OCI-LY7 (cell line): ENCODE measurements around the gene FAM171A1. TPM values are rescaled to one million over a fixed set of nuclear protein-coding genes. Genes with fewer than 3 reads are reported as not detected.

Experiments
- BruUV-seq: library from RNA; stranded (reverse); fragments of 400-500 nt; replicated peaks from 2 replicates; lab custom pipeline; 2021; lab: Mats Ljungman, UMichigan
- CTCF ChIA-PET: fragments of 300-600 bp; sonication (Branson Sonifier 250); formaldehyde crosslinking; loops from one replicate; lab custom pipeline; 2022; ENCODE audit warnings: antibody characterized with exemption; ENCODE audit not compliant: unreplicated experiment; lab: Charles Lee
- POLR2A ChIA-PET: fragments of 300-600 bp; sonication (Branson Sonifier 250); formaldehyde crosslinking; loops from one replicate; lab custom pipeline; 2022; ENCODE audit warnings: antibody characterized with exemption; lab: Charles Lee
- DNase-seq: peaks from one replicate; pipeline ENCODE4 v3.0.0-alpha.2; 2015; ENCODE audit warnings: low spot score
- H2AFZ ChIP-seq: fragments of 200-600 bp; sonication (generic), shearing (Covaris generic); 2 replicates; pipeline ENCODE4 v1.6.1; 2014; ENCODE audit warnings: mild to moderate bottlenecking, antibody characterized with exemption, low read length, moderate library complexity
- H3K27ac ChIP-seq: fragments of 200-600 bp; sonication (generic); 2 replicates; pipeline ENCODE4 v1.5.1; 2014; ENCODE audit warnings: mixed run types, low read depth, mild to moderate bottlenecking, moderate library complexity, low read length, inconsistent platforms; ENCODE audit not compliant: poor library complexity, severe bottlenecking
- H3K36me3 ChIP-seq: fragments of 200-600 bp; sonication (generic); 2 replicates; pipeline ENCODE4 v1.6.1; 2014; ENCODE audit warnings: mild to moderate bottlenecking, antibody characterized with exemption, low read length, moderate library complexity, mixed read lengths; ENCODE audit not compliant: insufficient read depth
- H3K4me1 ChIP-seq: fragments of 200-600 bp; sonication (generic); 2 replicates; pipeline ENCODE4 v1.5.1; 2014; ENCODE audit warnings: mild to moderate bottlenecking, low read length; ENCODE audit not compliant: insufficient read depth, poor library complexity, severe bottlenecking
- H3K4me2 ChIP-seq: fragments of 200-600 bp; sonication (generic); 2 replicates; pipeline ENCODE4 v1.6.1; 2014; ENCODE audit warnings: mild to moderate bottlenecking, low read length
- H3K4me3 ChIP-seq: fragments of 200-600 bp; sonication (generic); 2 replicates; pipeline ENCODE4 v1.5.1; 2014; ENCODE audit warnings: mild to moderate bottlenecking, low read depth, low read length; ENCODE audit not compliant: poor library complexity, severe bottlenecking
- H3K79me2 ChIP-seq: fragments of 200-600 bp; sonication (generic); 2 replicates; pipeline ENCODE4 v1.6.1; 2016; ENCODE audit warnings: low read depth, mild to moderate bottlenecking, low read length, moderate library complexity, mixed read lengths; ENCODE audit not compliant: insufficient read depth
- H3K9me2 ChIP-seq: fragments of 200-600 bp; sonication (generic); 2 replicates; pipeline ENCODE4 v1.6.1; 2016; ENCODE audit warnings: mild to moderate bottlenecking, low read length, mixed read lengths; ENCODE audit not compliant: insufficient read depth
- H3K9me3 ChIP-seq: fragments of 200-600 bp; sonication (generic); 2 replicates; pipeline ENCODE4 v1.6.1; 2014; ENCODE audit warnings: mild to moderate bottlenecking, mixed run types, low read length, mixed read lengths
- H4K20me1 ChIP-seq: fragments of 200-600 bp; sonication (generic); 2 replicates; pipeline ENCODE4 v1.6.1; 2014; ENCODE audit warnings: mild to moderate bottlenecking, antibody characterized with exemption, low read length, moderate library complexity, mixed read lengths; ENCODE audit not compliant: insufficient read depth
- EZH2phosphoT487 ChIP-seq: fragments of 200-600 bp; sonication (generic); IDR thresholded peaks from 2 replicates; pipeline ENCODE4 v1.6.1; 2018; ENCODE audit warnings: low read depth, borderline replicate concordance, mild to moderate bottlenecking, mixed run types, antibody characterized with exemption, low read length, moderate library complexity, mixed read lengths
- intact Hi-C: fragments of 100-400 bp; cut with micrococcal nuclease; formaldehyde crosslinking; loops from one replicate; pipeline ENCODE4 v1.10.0; 2022; ENCODE audit not compliant: unreplicated experiment
- total RNA-seq, 2 experiments: library from RNA; depleted of rRNA in 1 of 2; stranded (reverse); fragments of >200 nt in 1 of 2; shearing (Covaris generic) in 1 of 2; gene quantifications; 2 replicates each; pipeline ENCODE4 v1.2.3, GENCODE V29; 2014 to 2022
- TF ChIP-seq, protein P1 (sequence below): fragments of 200-600 bp; sonication (generic); conservative IDR thresholded peaks from 2 replicates; pipeline ENCODE4 v1.5.1; 2014; ENCODE audit warnings: mild to moderate bottlenecking, antibody characterized with exemption, low read length, moderate library complexity, mixed read lengths

Gene FAM171A1
- total RNA-seq, 2 experiments from 2014 or later, result not detected

DNA sequence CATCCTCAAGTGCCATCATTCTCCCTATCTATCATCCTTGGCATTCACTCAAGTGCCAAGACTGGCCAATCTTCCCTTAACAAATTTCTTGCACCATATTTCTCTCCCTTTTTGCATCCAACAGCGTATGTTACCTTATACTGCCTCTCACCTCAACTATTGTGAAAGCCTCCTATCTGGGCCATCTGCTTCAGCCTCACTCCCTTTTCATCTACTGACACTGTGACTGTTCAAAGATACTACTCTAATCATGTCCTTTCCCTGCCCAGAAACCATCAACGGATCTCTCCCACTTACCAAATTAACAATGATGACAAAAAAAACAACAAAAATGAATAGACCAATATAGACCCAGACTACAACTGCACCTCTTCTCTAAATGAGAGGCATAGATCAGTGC is 112.0 kb downstream of the FAM171A1 start:
- Histone ChIP-seq H3K9me2 (no peaks in the 10 kb centered on the region), H4K20me1 (no peaks in the 10 kb centered on the region), H3K9me3 (no peaks in the 10 kb centered on the region), H3K4me3 (no peak overlapping the region), H3K36me3 (no peaks in the 10 kb centered on the region), H3K27ac (no peak overlapping the region), H2AFZ (no peak overlapping the region), H3K79me2 (no peaks in the 10 kb centered on the region), H3K4me2 (no peak overlapping the region), H3K4me1 (peaks cover 5% of the 10 kb centered on the region)
- ChIA-PET CTCF (no interaction called here), POLR2A (no interaction called here)
- DNase-seq, result no peak
- BruUV-seq, result no TSS peak
- intact Hi-C loops, result no loop called here
- TF ChIP-seq EZH2phosphoT487, result no peak
- TF ChIP-seq, protein P1, sequence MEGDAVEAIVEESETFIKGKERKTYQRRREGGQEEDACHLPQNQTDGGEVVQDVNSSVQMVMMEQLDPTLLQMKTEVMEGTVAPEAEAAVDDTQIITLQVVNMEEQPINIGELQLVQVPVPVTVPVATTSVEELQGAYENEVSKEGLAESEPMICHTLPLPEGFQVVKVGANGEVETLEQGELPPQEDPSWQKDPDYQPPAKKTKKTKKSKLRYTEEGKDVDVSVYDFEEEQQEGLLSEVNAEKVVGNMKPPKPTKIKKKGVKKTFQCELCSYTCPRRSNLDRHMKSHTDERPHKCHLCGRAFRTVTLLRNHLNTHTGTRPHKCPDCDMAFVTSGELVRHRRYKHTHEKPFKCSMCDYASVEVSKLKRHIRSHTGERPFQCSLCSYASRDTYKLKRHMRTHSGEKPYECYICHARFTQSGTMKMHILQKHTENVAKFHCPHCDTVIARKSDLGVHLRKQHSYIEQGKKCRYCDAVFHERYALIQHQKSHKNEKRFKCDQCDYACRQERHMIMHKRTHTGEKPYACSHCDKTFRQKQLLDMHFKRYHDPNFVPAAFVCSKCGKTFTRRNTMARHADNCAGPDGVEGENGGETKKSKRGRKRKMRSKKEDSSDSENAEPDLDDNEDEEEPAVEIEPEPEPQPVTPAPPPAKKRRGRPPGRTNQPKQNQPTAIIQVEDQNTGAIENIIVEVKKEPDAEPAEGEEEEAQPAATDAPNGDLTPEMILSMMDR, result no peak

DNA sequence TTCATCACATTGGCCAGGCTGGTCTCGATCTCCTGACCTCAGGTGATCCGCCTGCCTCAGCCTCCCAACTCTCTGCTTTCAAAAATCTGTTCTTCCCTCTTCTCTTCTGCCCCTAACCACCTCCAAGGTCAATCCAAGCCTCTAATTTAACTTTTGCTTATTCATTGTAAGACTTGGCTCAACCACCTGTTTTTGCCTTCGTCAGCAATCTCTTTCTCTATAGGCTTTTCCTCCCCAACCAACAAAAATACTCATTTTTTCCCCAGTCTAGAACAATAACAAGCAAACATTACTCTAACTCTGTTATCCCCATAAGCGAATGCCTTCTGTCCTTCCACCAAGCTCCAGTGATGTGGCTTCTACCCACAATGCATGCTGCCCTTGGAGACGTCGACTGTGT is 112.8 kb downstream of the FAM171A1 start:
- Histone ChIP-seq H3K9me2 (no peaks in the 10 kb centered on the region), H3K4me2 (no peak overlapping the region), H3K79me2 (no peaks in the 10 kb centered on the region), H4K20me1 (no peaks in the 10 kb centered on the region), H3K9me3 (no peaks in the 10 kb centered on the region), H3K27ac (no peak overlapping the region), H2AFZ (no peak overlapping the region), H3K4me3 (no peak overlapping the region), H3K36me3 (no peaks in the 10 kb centered on the region), H3K4me1 (peaks cover 5% of the 10 kb centered on the region)
- no TSS peak for BruUV-seq
- TF ChIP-seq, protein P1, result no peak
- no peak for TF ChIP-seq EZH2phosphoT487
- intact Hi-C loops, result no loop called here
- ChIA-PET POLR2A (no interaction called here), CTCF (no interaction called here)
- no peak for DNase-seq

DNA sequence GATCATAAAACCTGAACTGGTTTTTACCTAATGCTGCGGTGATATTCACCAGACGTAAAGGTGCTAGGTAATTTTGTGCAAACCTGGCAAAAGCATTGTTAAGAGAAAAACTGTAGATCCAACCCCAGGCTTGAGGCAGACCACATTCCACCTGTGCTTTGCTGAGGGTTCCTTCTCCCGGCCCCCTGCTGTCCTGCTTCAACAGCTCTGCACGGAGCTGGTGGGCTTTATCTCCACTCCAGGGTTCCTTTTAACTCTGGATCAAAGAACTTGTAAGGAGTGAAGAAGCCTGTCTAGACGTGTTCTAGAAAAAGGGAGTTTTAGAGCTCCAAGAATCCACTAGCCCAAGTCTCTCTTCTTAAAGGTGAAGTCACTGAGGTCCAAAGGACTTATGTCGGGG is 115.1 kb downstream of the FAM171A1 start:
- Histone ChIP-seq H3K4me3 (no peak overlapping the region), H3K9me2 (no peaks in the 10 kb centered on the region), H4K20me1 (no peaks in the 10 kb centered on the region), H3K36me3 (no peaks in the 10 kb centered on the region), H3K4me1 (peaks cover 5% of the 10 kb centered on the region), H3K9me3 (no peaks in the 10 kb centered on the region), H3K4me2 (no peak overlapping the region), H3K27ac (no peak overlapping the region), H2AFZ (no peak overlapping the region), H3K79me2 (no peaks in the 10 kb centered on the region)
- no TSS peak for BruUV-seq
- DNase-seq, result no peak
- TF ChIP-seq, protein P1, result no peak
- ChIA-PET CTCF (no interaction called here), POLR2A (no interaction called here)
- intact Hi-C loops, result no loop called here
